ENCODE data around the gene NDUFB8. TPM values are rescaled to one million over a fixed set of nuclear protein-coding genes. Genes with fewer than 3 reads are reported as not detected.

NDUFB8 gene
- polyA plus RNA-seq, 1 donor: 206 TPM

GRCh38 chr10:100551738-100552137 is 22.1 kb upstream of the NDUFB8 start:
- Histone ChIP-seq H3K27ac (ENCODE audit: low read length) (no peak overlapping the region), H3K36me3 (ENCODE audit: control insufficient read depth, insufficient read depth, low read length) (peaks cover 39% of the 10 kb centered on the region), H3K9me3 (ENCODE audit: control insufficient read depth, low read depth, low read length) (no peaks in the 10 kb centered on the region), H3K27me3 (ENCODE audit: control insufficient read depth, insufficient read depth, low read length) (no peaks in the 10 kb centered on the region), H3K4me3 (ENCODE audit: low read length) (no peak overlapping the region), H3K4me1 (ENCODE audit: control insufficient read depth, insufficient read depth, low read length) (peaks cover 19% of the 10 kb centered on the region)
- WGBS (ENCODE audit: insufficient coverage, low lambda C conversion rate): no CpG with 5 or more reads among the region's 5 CpGs
- no peak for DNase-seq

- Histone ChIP-seq H3K4me1 (ENCODE audit: control insufficient read depth, insufficient read depth, low read length) (peaks cover 19% of the 10 kb centered on the region), H3K27me3 (ENCODE audit: control insufficient read depth, insufficient read depth, low read length) (no peaks in the 10 kb centered on the region), H3K36me3 (ENCODE audit: control insufficient read depth, insufficient read depth, low read length) (peaks cover 43% of the 10 kb centered on the region), H3K9me3 (ENCODE audit: control insufficient read depth, low read depth, low read length) (no peaks in the 10 kb centered on the region), H3K27ac (ENCODE audit: low read length) (no peak overlapping the region), H3K4me3 (ENCODE audit: low read length) (no peak overlapping the region)
- DNase-seq: no peak
- WGBS (ENCODE audit: insufficient coverage, low lambda C conversion rate): 100% methylated on average over 1 of the region's 4 CpGs
These were observed 21.5 kb upstream of the NDUFB8 start for GRCh38 chr10:100551196-100551595.

- DNase-seq: no peak
- H3K27me3 ChIP-seq (ENCODE audit: control insufficient read depth, insufficient read depth, low read length): no peaks in the 10 kb centered on the region
- H3K27ac ChIP-seq (ENCODE audit: low read length): no peak overlapping the region
- no peak overlapping the region for H3K4me3 ChIP-seq (ENCODE audit: low read length)
- H3K36me3 ChIP-seq (ENCODE audit: control insufficient read depth, insufficient read depth, low read length): peaks cover 92% of the 10 kb centered on the region
- H3K4me1 ChIP-seq (ENCODE audit: control insufficient read depth, insufficient read depth, low read length): no peaks in the 10 kb centered on the region
- no CpG with 5 or more reads among the region's 5 CpGs for WGBS (ENCODE audit: insufficient coverage, low lambda C conversion rate)
- no peaks in the 10 kb centered on the region for H3K9me3 ChIP-seq (ENCODE audit: control insufficient read depth, low read depth, low read length)
These were observed 15.3 kb upstream of the NDUFB8 start for GRCh38 chr10:100544950-100545349.

GRCh38 chr10:100537475-100537874 is 7.8 kb upstream of the NDUFB8 start:
- no peak for DNase-seq
- Histone ChIP-seq H3K36me3 (ENCODE audit: control insufficient read depth, insufficient read depth, low read length) (peaks cover 38% of the 10 kb centered on the region), H3K27me3 (ENCODE audit: control insufficient read depth, insufficient read depth, low read length) (no peaks in the 10 kb centered on the region), H3K9me3 (ENCODE audit: control insufficient read depth, low read depth, low read length) (no peaks in the 10 kb centered on the region), H3K4me3 (ENCODE audit: low read length) (no peak overlapping the region), H3K27ac (ENCODE audit: low read length) (no peak overlapping the region), H3K4me1 (ENCODE audit: control insufficient read depth, insufficient read depth, low read length) (peaks cover 9% of the 10 kb centered on the region)
- 95% methylated on average over 4 of the region's 4 CpGs for WGBS (ENCODE audit: insufficient coverage, low lambda C conversion rate)

GRCh38 chr10:100535715-100536353 is 6.2 kb upstream of the NDUFB8 start, which contains the start of gene HIF1AN:
TSS of gene HIF1AN (plus strand) at chr10:100535943. CDS start at chr10:100535959, 16 bp downstream.
- peak; percentile 93 to 95 for DNase-seq
- Histone ChIP-seq H3K27me3 (ENCODE audit: control insufficient read depth, insufficient read depth, low read length) (no peaks in the 10 kb centered on the region), H3K9me3 (ENCODE audit: control insufficient read depth, low read depth, low read length) (no peaks in the 10 kb centered on the region), H3K4me3 (ENCODE audit: low read length) (peak within 1 kb of the TSS; percentile 78), H3K27ac (ENCODE audit: low read length) (no peak within 1 kb of the TSS), H3K4me1 (ENCODE audit: control insufficient read depth, insufficient read depth, low read length) (peaks cover 9% of the 10 kb centered on the region), H3K36me3 (ENCODE audit: control insufficient read depth, insufficient read depth, low read length) (peaks cover 26% of the 10 kb centered on the region)
- no CpG with 5 or more reads among the region's 35 CpGs for WGBS (ENCODE audit: insufficient coverage, low lambda C conversion rate)

- WGBS (ENCODE audit: insufficient coverage, low lambda C conversion rate): 100% methylated on average over 2 of the region's 4 CpGs
- Histone ChIP-seq H3K9me3 (ENCODE audit: control insufficient read depth, low read depth, low read length) (no peaks in the 10 kb centered on the region), H3K4me1 (ENCODE audit: control insufficient read depth, insufficient read depth, low read length) (peaks cover 9% of the 10 kb centered on the region), H3K27me3 (ENCODE audit: control insufficient read depth, insufficient read depth, low read length) (no peaks in the 10 kb centered on the region), H3K36me3 (ENCODE audit: control insufficient read depth, insufficient read depth, low read length) (peaks cover 21% of the 10 kb centered on the region), H3K4me3 (ENCODE audit: low read length) (peak overlapping the region; percentile 78), H3K27ac (ENCODE audit: low read length) (no peak overlapping the region)
- DNase-seq: no peak
These were observed 5.7 kb upstream of the NDUFB8 start for GRCh38 chr10:100535338-100535714.

- peaks cover 13% of the 10 kb centered on the region for H3K4me1 ChIP-seq (ENCODE audit: control insufficient read depth, insufficient read depth, low read length)
- no peak overlapping the region for H3K4me3 ChIP-seq (ENCODE audit: low read length)
- no peak for DNase-seq
- WGBS (ENCODE audit: insufficient coverage, low lambda C conversion rate): no CpG with 5 or more reads among the region's 2 CpGs
- no peaks in the 10 kb centered on the region for H3K27me3 ChIP-seq (ENCODE audit: control insufficient read depth, insufficient read depth, low read length)
- peaks cover 15% of the 10 kb centered on the region for H3K36me3 ChIP-seq (ENCODE audit: control insufficient read depth, insufficient read depth, low read length)
- H3K9me3 ChIP-seq (ENCODE audit: control insufficient read depth, low read depth, low read length): no peaks in the 10 kb centered on the region
- H3K27ac ChIP-seq (ENCODE audit: low read length): no peak overlapping the region
These were observed 5.1 kb upstream of the NDUFB8 start for GRCh38 chr10:100534726-100535125.

- DNase-seq: no peak
- no peaks in the 10 kb centered on the region for H3K27me3 ChIP-seq (ENCODE audit: control insufficient read depth, insufficient read depth, low read length)
- H3K4me3 ChIP-seq (ENCODE audit: low read length): no peak overlapping the region
- peaks cover 6% of the 10 kb centered on the region for H3K36me3 ChIP-seq (ENCODE audit: control insufficient read depth, insufficient read depth, low read length)
- H3K27ac ChIP-seq (ENCODE audit: low read length): no peak overlapping the region
- H3K4me1 ChIP-seq (ENCODE audit: control insufficient read depth, insufficient read depth, low read length): peaks cover 20% of the 10 kb centered on the region
- no peaks in the 10 kb centered on the region for H3K9me3 ChIP-seq (ENCODE audit: control insufficient read depth, low read depth, low read length)
These were observed 2.1 kb upstream of the NDUFB8 start for GRCh38 chr10:100531761-100532160.

GRCh38 chr10:100528921-100529474 is 673 bp downstream of the NDUFB8 start:
- Histone ChIP-seq H3K27me3 (ENCODE audit: control insufficient read depth, insufficient read depth, low read length) (no peaks in the 10 kb centered on the region), H3K9me3 (ENCODE audit: control insufficient read depth, low read depth, low read length) (no peaks in the 10 kb centered on the region), H3K4me3 (ENCODE audit: low read length) (peak overlapping the region; percentile 94), H3K4me1 (ENCODE audit: control insufficient read depth, insufficient read depth, low read length) (peaks cover 13% of the 10 kb centered on the region), H3K27ac (ENCODE audit: low read length) (peak overlapping the region; percentile 37), H3K36me3 (ENCODE audit: control insufficient read depth, insufficient read depth, low read length) (peaks cover 28% of the 10 kb centered on the region)
- peak in 1 of 2 donors; percentile 46 for DNase-seq
- WGBS (ENCODE audit: insufficient coverage, low lambda C conversion rate): no CpG with 5 or more reads among the region's 18 CpGs

- H3K36me3 ChIP-seq (ENCODE audit: control insufficient read depth, insufficient read depth, low read length): peaks cover 35% of the 10 kb centered on the region
- no peaks in the 10 kb centered on the region for H3K9me3 ChIP-seq (ENCODE audit: control insufficient read depth, low read depth, low read length)
- H3K4me1 ChIP-seq (ENCODE audit: control insufficient read depth, insufficient read depth, low read length): peaks cover 13% of the 10 kb centered on the region
- H3K27ac ChIP-seq (ENCODE audit: low read length): no peak overlapping the region
- no peaks in the 10 kb centered on the region for H3K27me3 ChIP-seq (ENCODE audit: control insufficient read depth, insufficient read depth, low read length)
- H3K4me3 ChIP-seq (ENCODE audit: low read length): peak overlapping the region; percentile 94
- 66% methylated on average over 4 of the region's 7 CpGs for WGBS (ENCODE audit: insufficient coverage, low lambda C conversion rate)
- DNase-seq: no peak
These were observed 1.4 kb downstream of the NDUFB8 start for GRCh38 chr10:100528123-100528886.

All from large intestine (tissue), 3 donors.